SK-N-SH (cell line): ENCODE data around the gene MBD2.

Experiments used
- CHD2 ChIP-seq: fragments of 150-350 bp; IDR thresholded peaks from 2 replicates; pipeline ENCODE4 v1.6.1; 2018; ENCODE audit warnings: low read length; ENCODE audit not compliant: partially characterized antibody
- EZH2phosphoT487 ChIP-seq: fragments of 200-600 bp; sonication (generic); IDR thresholded peaks from 2 replicates; pipeline ENCODE4 v1.6.1; 2017; ENCODE audit warnings: low read depth, mixed run types, mild to moderate bottlenecking, antibody characterized with exemption, moderate library complexity, borderline replicate concordance
- MEF2A ChIP-seq: IDR thresholded peaks from 2 replicates; pipeline ENCODE4 v1.4.0; 2012; ENCODE audit warnings: low read depth, borderline replicate concordance
- TF ChIP-seq, protein P1 (sequence below): fragments of 200-600 bp; sonication (generic); IDR thresholded peaks from 2 replicates; pipeline ENCODE4 v1.6.1; 2017; ENCODE audit warnings: antibody characterized with exemption, mild to moderate bottlenecking, moderate library complexity
- TF ChIP-seq, protein P2 (sequence below): IDR thresholded peaks from 2 replicates; pipeline ENCODE4 v1.4.0; 2012; ENCODE audit warnings: low read depth, borderline replicate concordance
- TF ChIP-seq, protein P3 (sequence below): IDR thresholded peaks from 2 replicates; pipeline ENCODE4; 2012
- TF ChIP-seq, protein P4 (sequence below): IDR thresholded peaks from 2 replicates; pipeline ENCODE4 v1.6.1; 2012; ENCODE audit warnings: mild to moderate bottlenecking, low read depth, low read length, moderate library complexity

GRCh38 chr18:54228364-54228763 lies 3.9 kb upstream of the MBD2 start:
- TF ChIP-seq, protein P1, sequence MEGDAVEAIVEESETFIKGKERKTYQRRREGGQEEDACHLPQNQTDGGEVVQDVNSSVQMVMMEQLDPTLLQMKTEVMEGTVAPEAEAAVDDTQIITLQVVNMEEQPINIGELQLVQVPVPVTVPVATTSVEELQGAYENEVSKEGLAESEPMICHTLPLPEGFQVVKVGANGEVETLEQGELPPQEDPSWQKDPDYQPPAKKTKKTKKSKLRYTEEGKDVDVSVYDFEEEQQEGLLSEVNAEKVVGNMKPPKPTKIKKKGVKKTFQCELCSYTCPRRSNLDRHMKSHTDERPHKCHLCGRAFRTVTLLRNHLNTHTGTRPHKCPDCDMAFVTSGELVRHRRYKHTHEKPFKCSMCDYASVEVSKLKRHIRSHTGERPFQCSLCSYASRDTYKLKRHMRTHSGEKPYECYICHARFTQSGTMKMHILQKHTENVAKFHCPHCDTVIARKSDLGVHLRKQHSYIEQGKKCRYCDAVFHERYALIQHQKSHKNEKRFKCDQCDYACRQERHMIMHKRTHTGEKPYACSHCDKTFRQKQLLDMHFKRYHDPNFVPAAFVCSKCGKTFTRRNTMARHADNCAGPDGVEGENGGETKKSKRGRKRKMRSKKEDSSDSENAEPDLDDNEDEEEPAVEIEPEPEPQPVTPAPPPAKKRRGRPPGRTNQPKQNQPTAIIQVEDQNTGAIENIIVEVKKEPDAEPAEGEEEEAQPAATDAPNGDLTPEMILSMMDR: no peak
- TF ChIP-seq, protein P2, sequence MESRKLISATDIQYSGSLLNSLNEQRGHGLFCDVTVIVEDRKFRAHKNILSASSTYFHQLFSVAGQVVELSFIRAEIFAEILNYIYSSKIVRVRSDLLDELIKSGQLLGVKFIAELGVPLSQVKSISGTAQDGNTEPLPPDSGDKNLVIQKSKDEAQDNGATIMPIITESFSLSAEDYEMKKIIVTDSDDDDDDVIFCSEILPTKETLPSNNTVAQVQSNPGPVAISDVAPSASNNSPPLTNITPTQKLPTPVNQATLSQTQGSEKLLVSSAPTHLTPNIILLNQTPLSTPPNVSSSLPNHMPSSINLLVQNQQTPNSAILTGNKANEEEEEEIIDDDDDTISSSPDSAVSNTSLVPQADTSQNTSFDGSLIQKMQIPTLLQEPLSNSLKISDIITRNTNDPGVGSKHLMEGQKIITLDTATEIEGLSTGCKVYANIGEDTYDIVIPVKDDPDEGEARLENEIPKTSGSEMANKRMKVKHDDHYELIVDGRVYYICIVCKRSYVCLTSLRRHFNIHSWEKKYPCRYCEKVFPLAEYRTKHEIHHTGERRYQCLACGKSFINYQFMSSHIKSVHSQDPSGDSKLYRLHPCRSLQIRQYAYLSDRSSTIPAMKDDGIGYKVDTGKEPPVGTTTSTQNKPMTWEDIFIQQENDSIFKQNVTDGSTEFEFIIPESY: no peak
- TF ChIP-seq, protein P3, sequence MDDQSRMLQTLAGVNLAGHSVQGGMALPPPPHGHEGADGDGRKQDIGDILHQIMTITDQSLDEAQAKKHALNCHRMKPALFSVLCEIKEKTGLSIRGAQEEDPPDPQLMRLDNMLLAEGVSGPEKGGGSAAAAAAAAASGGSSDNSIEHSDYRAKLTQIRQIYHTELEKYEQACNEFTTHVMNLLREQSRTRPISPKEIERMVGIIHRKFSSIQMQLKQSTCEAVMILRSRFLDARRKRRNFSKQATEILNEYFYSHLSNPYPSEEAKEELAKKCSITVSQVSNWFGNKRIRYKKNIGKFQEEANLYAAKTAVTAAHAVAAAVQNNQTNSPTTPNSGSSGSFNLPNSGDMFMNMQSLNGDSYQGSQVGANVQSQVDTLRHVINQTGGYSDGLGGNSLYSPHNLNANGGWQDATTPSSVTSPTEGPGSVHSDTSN: no peak
- TF ChIP-seq EZH2phosphoT487 (no peak), CHD2 (no peak), MEF2A (no peak)
- TF ChIP-seq, protein P4, sequence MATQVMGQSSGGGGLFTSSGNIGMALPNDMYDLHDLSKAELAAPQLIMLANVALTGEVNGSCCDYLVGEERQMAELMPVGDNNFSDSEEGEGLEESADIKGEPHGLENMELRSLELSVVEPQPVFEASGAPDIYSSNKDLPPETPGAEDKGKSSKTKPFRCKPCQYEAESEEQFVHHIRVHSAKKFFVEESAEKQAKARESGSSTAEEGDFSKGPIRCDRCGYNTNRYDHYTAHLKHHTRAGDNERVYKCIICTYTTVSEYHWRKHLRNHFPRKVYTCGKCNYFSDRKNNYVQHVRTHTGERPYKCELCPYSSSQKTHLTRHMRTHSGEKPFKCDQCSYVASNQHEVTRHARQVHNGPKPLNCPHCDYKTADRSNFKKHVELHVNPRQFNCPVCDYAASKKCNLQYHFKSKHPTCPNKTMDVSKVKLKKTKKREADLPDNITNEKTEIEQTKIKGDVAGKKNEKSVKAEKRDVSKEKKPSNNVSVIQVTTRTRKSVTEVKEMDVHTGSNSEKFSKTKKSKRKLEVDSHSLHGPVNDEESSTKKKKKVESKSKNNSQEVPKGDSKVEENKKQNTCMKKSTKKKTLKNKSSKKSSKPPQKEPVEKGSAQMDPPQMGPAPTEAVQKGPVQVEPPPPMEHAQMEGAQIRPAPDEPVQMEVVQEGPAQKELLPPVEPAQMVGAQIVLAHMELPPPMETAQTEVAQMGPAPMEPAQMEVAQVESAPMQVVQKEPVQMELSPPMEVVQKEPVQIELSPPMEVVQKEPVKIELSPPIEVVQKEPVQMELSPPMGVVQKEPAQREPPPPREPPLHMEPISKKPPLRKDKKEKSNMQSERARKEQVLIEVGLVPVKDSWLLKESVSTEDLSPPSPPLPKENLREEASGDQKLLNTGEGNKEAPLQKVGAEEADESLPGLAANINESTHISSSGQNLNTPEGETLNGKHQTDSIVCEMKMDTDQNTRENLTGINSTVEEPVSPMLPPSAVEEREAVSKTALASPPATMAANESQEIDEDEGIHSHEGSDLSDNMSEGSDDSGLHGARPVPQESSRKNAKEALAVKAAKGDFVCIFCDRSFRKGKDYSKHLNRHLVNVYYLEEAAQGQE: no peak
